K562 (cell line): ENCODE results near the gene VDAC1. TPM values are rescaled to one million over a fixed set of nuclear protein-coding genes. Genes with fewer than 3 reads are reported as not detected.

Experiments
- ATF1 ChIP-seq, 2 experiments: fragments of 450-650 bp in 1 of 2; IDR thresholded peaks; 2 replicates each; pipeline ENCODE4 v1.6.1; 2016; ENCODE audit warnings: missing compliant biosample characterization in 1 of 2, missing genetic modification characterization in 1 of 2
- PKNOX1 ChIP-seq: fragments of 450-650 bp; IDR thresholded peaks from 2 replicates; pipeline ENCODE4 v1.6.1; 2016
- TFE3 ChIP-seq: fragments of 450-650 bp; formaldehyde crosslinking; IDR thresholded peaks from 2 replicates; pipeline ENCODE4 v1.4.0; 2020; ENCODE audit warnings: mild to moderate bottlenecking, mixed read lengths
- ZBTB40 ChIP-seq, 2 experiments: fragments of 450-650 bp in 1 of 2; sonication (generic) in 1 of 2; formaldehyde crosslinking in 1 of 2; IDR thresholded peaks; 2 replicates each; pipeline versions ENCODE4 v1.7.1 to v1.9.0; 2016 to 2022; ENCODE audit warnings: inconsistent platforms in 1 of 2, mild to moderate bottlenecking in 1 of 2, missing genetic modification reagents in 1 of 2
- ZNF592 ChIP-seq: fragments of 450-650 bp; IDR thresholded peaks from 2 replicates; pipeline ENCODE4 v1.6.1; 2017; ENCODE audit warnings: antibody characterized with exemption, mild to moderate bottlenecking
- polyA plus RNA-seq, 8 experiments: library from polyadenylated mRNA; depleted of rRNA in 4 of 8; stranded (reverse) in 5 of 8; unstranded in 3 of 8; fragments of >200 nt; fragmentation: Nextera tagmentation in 2 of 8; fragmentation: Illumina TruSeq in 1 of 8; extraction: Ambion mirVana in 2 of 8; extraction: Trizol in 1 of 8; gene quantifications; 2 replicates each; pipeline versions ENCODE4 v1.2.1 to v1.2.3, GENCODE V29; 2011 to 2014; ENCODE audit warnings: inconsistent platforms in 1 of 8, missing spikeins in 1 of 8
- total RNA-seq, 7 experiments: library from RNA; depleted of rRNA in 6 of 7; stranded (reverse); fragments of >200 nt in 6 of 7; fragmentation: Illumina TruSeq in 2 of 7; extraction: Trizol in 2 of 7; gene quantifications; 2 replicates each; pipeline versions ENCODE4 v1.2.1 to v1.2.3, GENCODE V29; 2011 to 2021; ENCODE audit warnings: low replicate concordance in 1 of 7

VDAC1 gene
- total and polyA plus RNA-seq, 9 of the 15 experiments (the other 6 are each of a cell fraction or from before 2014, with no cell fraction given), result 168 to 366 (median 293) TPM

GRCh38 chr5:133962801-133963476, 41.8 kb downstream of the VDAC1 start (continued):
- TF ChIP-seq PKNOX1 (peak; percentile 95), ZBTB40 (IDR thresholded peaks at IDR 0.05) (0 out of 2 replicates have a peak, but pooled peaks have one; percentile 31), ZBTB40 (CRISPR knock-in tag; IDR thresholded peaks at IDR 0.05) (no peak), ZNF592 (0 out of 2 replicates have a peak, but pooled peaks have one; percentile 45), TFE3 (CRISPR knock-in tag) (no peak), ATF1 (CRISPR knock-in tag; IDR thresholded peaks at IDR 0.05) (no peak), ATF1 (tag; IDR thresholded peaks at IDR 0.05) (peak; percentile 67)
